ENCODE data around the gene TFAP2A.

The TFAP2A gene

GRCh38 chr6:10386220-10386619, 28.7 kb downstream of the TFAP2A start:
- TF ChIP-seq POLR2AphosphoS5 (IDR thresholded peaks at IDR 0.05; ENCODE audit: low read depth, low read length) (no peak), TAF1 (IDR thresholded peaks at IDR 0.05; ENCODE audit: borderline replicate concordance, insufficient read depth, low read length) (no peak), SIN3A (IDR thresholded peaks at IDR 0.05; ENCODE audit: borderline replicate concordance, insufficient read depth, low read length) (no peak), REST (IDR thresholded peaks at IDR 0.05; ENCODE audit: insufficient read depth in 1 of 2, low read depth in 2 of 2, low read length in 2 of 2) (no peak), FOXP2 (optimal IDR thresholded peaks at IDR 0.05; ENCODE audit: borderline replicate concordance, extremely low read depth, extremely low read length, insufficient read depth) (no peak)

- TF ChIP-seq REST (IDR thresholded peaks at IDR 0.05; ENCODE audit: insufficient read depth in 1 of 2, low read depth in 2 of 2, low read length in 2 of 2): no peak
- TF ChIP-seq FOXP2 (optimal IDR thresholded peaks at IDR 0.05; ENCODE audit: borderline replicate concordance, extremely low read depth, extremely low read length, insufficient read depth): no peak
- no peak for TF ChIP-seq SIN3A (IDR thresholded peaks at IDR 0.05; ENCODE audit: borderline replicate concordance, insufficient read depth, low read length)
- TF ChIP-seq TAF1 (IDR thresholded peaks at IDR 0.05; ENCODE audit: borderline replicate concordance, insufficient read depth, low read length): no peak
- TF ChIP-seq POLR2AphosphoS5 (IDR thresholded peaks at IDR 0.05; ENCODE audit: low read depth, low read length): no peak
Measured at GRCh38 chr6:10385524-10386132, 29.2 kb downstream of the TFAP2A start.

- TF ChIP-seq POLR2AphosphoS5 (IDR thresholded peaks at IDR 0.05; ENCODE audit: low read depth, low read length) (no peak), FOXP2 (optimal IDR thresholded peaks at IDR 0.05; ENCODE audit: borderline replicate concordance, extremely low read depth, extremely low read length, insufficient read depth) (no peak), TAF1 (IDR thresholded peaks at IDR 0.05; ENCODE audit: borderline replicate concordance, insufficient read depth, low read length) (no peak), REST (IDR thresholded peaks at IDR 0.05; ENCODE audit: insufficient read depth in 1 of 2, low read depth in 2 of 2, low read length in 2 of 2) (no peak), SIN3A (IDR thresholded peaks at IDR 0.05; ENCODE audit: borderline replicate concordance, insufficient read depth, low read length) (no peak)
Measured at GRCh38 chr6:10384610-10385523, 30.0 kb downstream of the TFAP2A start.

GRCh38 chr6:10384091-10384609, 30.7 kb downstream of the TFAP2A start:
- TF ChIP-seq POLR2AphosphoS5 (IDR thresholded peaks at IDR 0.05; ENCODE audit: low read depth, low read length) (no peak), REST (IDR thresholded peaks at IDR 0.05; ENCODE audit: insufficient read depth in 1 of 2, low read depth in 2 of 2, low read length in 2 of 2) (no peak), SIN3A (IDR thresholded peaks at IDR 0.05; ENCODE audit: borderline replicate concordance, insufficient read depth, low read length) (no peak), TAF1 (IDR thresholded peaks at IDR 0.05; ENCODE audit: borderline replicate concordance, insufficient read depth, low read length) (no peak), FOXP2 (optimal IDR thresholded peaks at IDR 0.05; ENCODE audit: borderline replicate concordance, extremely low read depth, extremely low read length, insufficient read depth) (no peak)

All from PFSK-1 (cell line).